T-helper 1 cell treated with Interleukin-12 subunit alpha and Interleukin-12 subunit beta and Interleukin-4 antibody, amounts not matched to agents 30 ng/mL and 1 ng/mL, for 36 hours (primary cell): ENCODE measurements around the gene MYO1D. TPM values are rescaled to one million over a fixed set of nuclear protein-coding genes. Genes with fewer than 3 reads are reported as not detected.

ENCODE experiments used
- intact Hi-C: fragments of 100-400 bp; cut with micrococcal nuclease; formaldehyde crosslinking; loops from one replicate; pipeline ENCODE4 v1.15.1; 2024
- total RNA-seq: library from RNA; stranded (reverse); gene quantifications from 2 replicates; pipeline ENCODE4 v1.2.3, GENCODE V29; 2022

The MYO1D gene
- total RNA-seq, 1 donor from 2014 or later = 5.5 TPM

DNA sequence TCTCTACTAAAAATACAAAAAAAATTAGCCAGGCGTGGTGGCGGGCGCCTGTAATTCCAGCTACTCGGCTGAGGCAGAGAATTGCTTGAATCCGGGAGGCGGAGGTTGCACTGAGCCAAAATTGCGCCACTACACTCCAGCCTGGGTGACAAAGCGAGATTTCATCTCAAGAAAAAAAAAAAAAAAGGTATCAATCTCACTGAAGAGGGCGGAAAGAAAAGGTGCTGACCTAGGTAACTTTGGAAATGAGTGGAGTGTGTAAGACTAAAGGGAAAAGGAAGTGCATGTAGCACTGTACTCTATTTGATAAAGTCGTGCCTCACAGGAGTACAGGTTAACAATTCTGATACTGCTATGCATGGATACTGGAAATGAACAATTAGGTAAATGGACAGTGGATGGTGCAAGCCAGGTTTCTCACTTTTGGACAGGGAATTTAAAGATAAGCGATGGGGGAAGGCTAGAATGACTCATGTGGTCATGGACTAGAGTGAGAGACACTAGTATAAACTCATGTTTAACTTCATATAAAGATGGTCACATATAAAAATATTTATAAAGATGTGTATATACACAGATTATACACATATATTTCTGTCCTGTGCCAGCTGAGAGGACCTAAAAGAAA, 247.2 kb downstream of the MYO1D start:
- intact Hi-C loops = no loop called here

- intact Hi-C loops = no loop called here
These were observed 248.5 kb downstream of the MYO1D start for GRCh38 chr17:32628271-32629044.

DNA sequence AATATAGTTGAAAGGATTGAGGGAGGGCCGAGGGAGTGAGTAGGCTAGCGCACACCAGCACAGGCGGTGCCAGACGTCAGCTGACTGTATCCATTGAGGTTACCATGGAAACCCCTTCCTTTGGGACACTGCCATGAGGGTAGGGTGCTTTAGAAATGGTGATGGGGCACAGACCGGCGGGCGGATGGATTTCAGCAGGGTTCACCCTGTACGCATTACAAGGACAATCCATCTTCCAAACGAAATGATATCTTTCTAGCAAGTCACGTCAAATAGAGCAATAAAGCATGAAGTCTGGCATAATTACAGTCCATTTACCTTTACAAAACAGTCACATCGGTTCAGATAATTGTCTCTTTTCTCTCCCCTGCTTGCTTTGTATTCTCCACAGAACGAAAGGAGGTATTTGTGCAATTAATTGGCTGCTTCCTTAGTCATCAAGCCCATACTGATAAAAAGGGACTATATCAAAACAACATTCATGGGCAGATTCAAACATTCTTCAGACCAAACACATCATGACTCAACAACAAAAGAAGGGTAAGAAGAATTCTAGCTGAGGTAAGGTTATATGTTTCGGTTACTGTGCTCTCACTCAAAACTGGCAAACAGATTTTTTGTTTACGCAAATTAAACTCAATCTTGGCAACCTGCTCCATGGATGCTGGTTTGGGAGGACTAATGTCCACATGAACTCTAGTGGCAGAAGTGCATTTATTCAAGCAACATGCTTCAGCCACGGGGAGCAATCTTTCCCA, 249.5 kb downstream of the MYO1D start:
- intact Hi-C loops = no loop called here

GRCh38 chr17:32626379-32626791, 250.5 kb downstream of the MYO1D start:
- intact Hi-C loops = no loop called here

DNA sequence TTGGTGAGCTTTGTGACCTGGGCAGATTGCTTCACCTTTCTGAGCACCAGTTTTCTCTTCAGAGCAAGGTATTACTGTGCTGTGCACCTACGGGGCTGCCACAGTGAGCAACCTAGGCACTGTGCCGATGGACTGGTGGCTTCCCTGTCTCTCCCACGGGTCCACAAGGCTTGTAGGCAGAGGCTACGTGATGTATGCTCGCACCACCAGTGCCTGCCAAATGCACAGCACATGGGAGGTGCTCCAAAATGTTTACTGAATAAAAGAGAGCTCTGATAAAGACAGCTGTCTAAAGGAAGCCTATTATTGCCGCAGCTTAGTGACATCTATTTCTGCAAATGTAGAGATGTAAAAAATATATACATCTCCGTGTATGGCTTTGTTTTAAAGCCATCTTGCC, 251.0 kb downstream of the MYO1D start:
- intact Hi-C loops = no loop called here

DNA sequence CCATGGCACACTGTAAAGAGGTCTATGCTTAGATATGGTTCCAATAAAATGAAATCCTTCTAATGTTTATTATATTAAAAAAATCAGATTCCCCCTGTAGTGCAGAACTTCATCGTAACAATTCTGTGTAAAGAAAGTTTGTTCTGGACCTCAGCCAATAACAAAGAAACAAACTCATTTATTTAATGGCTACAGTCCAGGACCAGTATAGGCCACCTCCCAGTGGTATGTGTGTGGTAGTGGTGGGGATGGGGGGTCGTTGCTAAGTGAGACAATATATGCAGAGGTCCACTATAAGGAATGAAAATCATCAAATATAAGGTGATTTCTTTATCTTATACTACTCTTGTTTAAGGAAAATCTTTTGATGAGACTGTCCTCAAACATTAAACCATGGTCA, 253.7 kb downstream of the MYO1D start:
- intact Hi-C loops = no loop called here

- intact Hi-C loops = no loop called here
These were observed 254.4 kb downstream of the MYO1D start for GRCh38 chr17:32622540-32622939.

DNA sequence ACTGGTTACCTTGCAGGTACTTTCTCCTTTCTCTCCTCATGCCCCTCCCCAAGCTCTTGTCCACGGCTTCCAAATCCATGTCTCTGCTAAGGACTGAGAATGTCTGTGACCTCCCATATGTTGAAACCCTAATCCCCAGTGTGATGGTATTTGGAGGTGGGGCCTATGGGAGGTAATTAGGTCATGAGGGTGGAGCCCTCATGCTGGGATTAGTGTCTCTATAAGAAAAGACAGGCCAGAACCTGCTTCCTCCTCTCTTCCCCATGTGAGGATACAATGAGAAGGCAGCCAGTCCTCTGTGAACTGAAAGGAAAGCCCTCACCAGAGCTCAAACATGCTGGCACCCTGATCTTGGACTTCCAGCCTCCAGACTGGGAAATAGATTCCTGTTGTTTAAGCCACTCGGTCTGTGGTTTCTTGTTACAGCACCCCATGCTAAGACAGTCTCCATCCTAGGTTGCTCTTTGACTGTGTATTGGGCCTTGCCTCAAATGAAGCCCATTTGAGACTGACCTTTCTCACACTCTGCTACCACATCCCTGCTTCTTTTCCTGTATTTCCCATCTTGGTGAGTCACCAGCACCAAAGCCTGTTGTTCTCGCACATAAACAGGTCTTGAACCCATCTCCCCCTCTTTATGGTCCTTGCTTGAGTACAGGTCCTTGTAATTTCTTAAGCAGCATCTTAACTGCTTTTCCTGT, 255.2 kb downstream of the MYO1D start:
- intact Hi-C loops = no loop called here

DNA sequence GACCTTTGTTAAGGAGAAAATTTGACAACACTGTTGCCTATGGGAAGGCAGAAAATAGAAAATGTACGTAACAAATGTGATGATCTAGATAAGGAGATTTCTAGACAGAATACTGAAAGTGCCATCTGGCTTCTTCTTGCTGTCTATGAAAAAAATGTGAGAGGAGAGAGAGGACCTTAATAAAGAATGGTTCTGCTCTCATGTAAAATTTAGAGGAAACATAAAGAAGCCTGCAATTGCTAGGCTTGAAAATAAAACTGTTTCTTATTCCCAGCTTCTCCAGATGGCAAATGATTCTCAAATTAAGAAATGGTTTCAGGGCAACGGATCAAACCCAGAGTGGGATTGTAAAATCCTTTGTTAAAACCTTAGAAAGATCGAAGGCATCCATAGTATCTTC, 261.6 kb downstream of the MYO1D start:
- intact Hi-C loops = no loop called here

DNA sequence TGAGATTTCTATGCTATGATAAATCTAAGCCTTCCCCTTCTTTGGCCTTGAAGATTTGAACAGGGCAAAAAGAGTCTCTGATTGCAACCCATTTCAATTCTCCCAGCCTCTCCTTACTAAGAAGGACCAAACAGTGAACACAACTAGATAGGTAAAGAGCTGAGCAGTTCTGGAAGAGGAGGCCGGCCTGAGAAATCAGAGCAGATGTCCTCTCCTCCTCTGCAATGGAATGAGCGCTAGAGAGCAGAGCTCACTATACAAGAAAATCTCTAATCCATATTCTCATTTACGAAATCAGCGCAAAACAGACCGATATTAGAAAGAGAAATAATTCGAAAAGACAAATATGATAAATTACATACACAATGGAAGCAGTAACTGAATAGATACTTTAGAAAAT, 266.0 kb downstream of the MYO1D start:
- intact Hi-C loops = no loop called here

GRCh38 chr17:32609884-32610650, 266.9 kb downstream of the MYO1D start:
- intact Hi-C loops = loop anchor here (1.0 to 10.0 kb wide), 5 partner anchors 123 to 355 kb away; no protein-coding TSS in a partner anchor

- intact Hi-C loops = loop anchor here (1.0 to 10.0 kb wide), 5 partner anchors 122 to 354 kb away; no protein-coding TSS in a partner anchor
These were observed 267.8 kb downstream of the MYO1D start for GRCh38 chr17:32609085-32609484.

DNA sequence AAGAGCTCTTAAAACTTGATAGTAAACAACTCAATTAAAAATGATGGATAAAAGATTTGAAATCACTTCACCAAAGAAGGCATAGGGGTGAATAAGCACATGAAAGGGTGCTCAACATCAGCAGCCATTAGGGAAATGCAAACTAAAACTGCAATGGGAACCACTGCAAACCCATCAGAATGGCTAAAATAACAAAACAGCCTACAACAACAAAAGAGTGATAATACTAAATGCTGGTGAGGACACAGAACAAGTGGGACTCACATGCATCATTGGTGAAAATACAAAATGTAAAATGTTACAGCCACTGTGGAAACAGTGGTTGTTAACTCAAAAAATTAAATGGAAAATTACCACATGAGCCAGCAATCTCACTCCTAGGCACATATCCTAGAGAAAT, 268.7 kb downstream of the MYO1D start:
- intact Hi-C loops = loop anchor here (5.0 to 10.0 kb wide), 2 partner anchors 149 to 353 kb away; no protein-coding TSS in a partner anchor

- intact Hi-C loops = loop anchor here (5.0 to 10.0 kb wide), 2 partner anchors 152 to 350 kb away; no protein-coding TSS in a partner anchor
These were observed 272.0 kb downstream of the MYO1D start for GRCh38 chr17:32604966-32605365.

GRCh38 chr17:32602396-32602795, 274.5 kb downstream of the MYO1D start:
- intact Hi-C loops = loop anchor here (10.0 kb wide), 1 partner anchor 348 kb away; no protein-coding TSS in a partner anchor

DNA sequence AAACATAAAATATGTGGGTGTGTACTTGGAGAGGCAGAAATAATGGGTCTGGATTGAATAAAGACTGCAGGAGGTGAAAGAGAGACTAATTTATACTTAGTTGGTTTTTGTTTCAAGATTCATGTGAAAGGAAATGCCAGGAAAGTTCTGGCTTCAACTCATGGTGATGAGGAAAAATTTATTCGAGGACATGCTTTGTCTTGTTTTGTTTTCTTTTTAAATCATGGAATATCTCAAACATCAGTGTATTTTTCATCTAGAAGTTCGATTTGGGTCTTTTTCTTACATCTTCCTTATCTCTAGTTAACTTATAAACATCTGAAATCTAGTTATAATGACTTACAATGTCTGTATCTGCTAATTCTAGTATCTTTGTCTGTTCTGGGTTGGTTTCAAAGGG, 275.1 kb downstream of the MYO1D start:
- intact Hi-C loops = loop anchor here (10.0 kb wide), 1 partner anchor 347 kb away; no protein-coding TSS in a partner anchor

DNA sequence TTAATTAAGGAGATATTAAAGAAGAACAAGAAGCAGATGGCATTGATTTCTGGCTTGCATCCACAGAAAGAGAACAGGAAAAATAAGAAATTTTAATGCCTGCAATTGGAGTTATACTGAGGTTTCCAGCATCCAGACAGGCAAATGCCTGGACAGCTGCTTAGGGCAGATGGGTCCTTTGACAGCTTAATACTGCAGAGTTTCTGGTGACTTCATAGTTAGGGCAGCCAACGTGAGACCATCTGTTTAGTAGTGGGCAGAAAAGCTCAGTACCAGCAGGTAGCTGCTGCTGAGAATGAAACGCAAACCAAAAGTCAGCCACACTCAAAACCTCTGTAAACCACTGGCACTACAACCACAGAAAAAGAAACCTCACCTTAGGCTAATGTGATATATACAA, 280.3 kb downstream of the MYO1D start:
- intact Hi-C loops = no loop called here

DNA sequence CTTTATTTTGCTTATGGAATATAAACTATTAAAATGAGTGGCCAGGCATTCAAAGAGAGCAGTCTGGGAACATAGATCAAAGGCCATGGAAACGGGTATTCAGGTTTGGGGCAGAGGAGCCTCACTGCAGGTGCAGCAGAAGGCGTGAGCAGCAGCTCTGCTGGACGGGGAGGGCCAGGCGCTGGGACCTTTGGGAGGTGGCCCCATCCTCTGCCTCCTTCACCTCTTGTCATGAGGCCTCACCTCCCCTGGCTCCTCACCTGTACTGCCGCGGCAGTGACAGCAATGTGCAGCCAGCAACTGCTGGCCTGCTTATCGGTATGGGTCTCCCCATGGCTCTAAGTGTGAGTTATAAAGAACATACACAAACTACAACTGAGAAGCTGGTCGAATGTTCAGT, 280.7 kb downstream of the MYO1D start:
- intact Hi-C loops = no loop called here

DNA sequence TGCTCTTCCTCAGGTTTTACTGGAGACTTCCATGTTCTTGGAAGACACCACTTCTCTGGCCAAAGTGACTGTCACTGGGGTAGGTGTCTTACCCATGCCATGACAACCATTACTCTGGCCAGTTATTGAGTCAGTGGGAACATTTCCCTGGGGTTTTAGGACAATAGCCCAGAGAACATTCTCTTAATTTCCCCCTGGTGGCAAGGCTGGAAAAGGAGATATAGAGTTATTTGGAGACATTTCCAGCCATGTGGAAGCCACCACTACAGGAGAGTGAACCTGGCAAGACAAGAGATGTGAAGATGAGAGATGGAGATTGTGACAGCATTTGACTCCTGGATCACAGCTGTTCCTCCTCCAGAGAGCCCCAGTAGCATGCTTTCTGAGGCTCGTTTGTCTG, 283.9 kb downstream of the MYO1D start:
- intact Hi-C loops = no loop called here

- intact Hi-C loops = no loop called here
These were observed 285.5 kb downstream of the MYO1D start for GRCh38 chr17:32591405-32591804.
